Prostate gland (tissue), 2 donors: ENCODE results near the gene UQCRC1.

Source experiments
- CTCF ChIP-seq, 4 experiments: fragments of 200-600 bp in 2 of 4; fragments of 450-650 bp in 2 of 4; sonication (generic) in 2 of 4; IDR thresholded peaks; 1 replicate in 3 of 4; 2 replicates in 1 of 4; pipeline ENCODE4 v1.5.1; 2016 to 2019; ENCODE audit warnings: antibody characterized with exemption in 4 of 4, mild to moderate bottlenecking in 2 of 4, moderate library complexity in 2 of 4
- POLR2A ChIP-seq: fragments of 450-650 bp; IDR thresholded peaks from one replicate; pipeline ENCODE4 v1.6.1; 2016; ENCODE audit warnings: antibody characterized with exemption, mild to moderate bottlenecking

GRCh38 chr3:48636149-48636655 is 26.8 kb upstream of the UQCRC1 start:
- no peak for TF ChIP-seq CTCF (IDR thresholded peaks at IDR 0.05)
- no peak for TF ChIP-seq POLR2A
